H1 (cell line): Measurements from ENCODE around the gene LARP1.

Experiments used
- EGR1 ChIP-seq: IDR thresholded peaks from 2 replicates; pipeline ENCODE4 v1.6.1; 2011; ENCODE audit warnings: low read depth, low read length, borderline replicate concordance
- EZH2 ChIP-seq: fragments of 200-600 bp; sonication (generic); IDR thresholded peaks from 2 replicates; pipeline ENCODE4 v1.7.1; 2012; ENCODE audit warnings: low read depth, mild to moderate bottlenecking, moderate library complexity, low read length, inconsistent platforms; ENCODE audit not compliant: severe bottlenecking
- POLR2AphosphoS5 ChIP-seq: IDR thresholded peaks from 2 replicates; pipeline ENCODE4 v1.6.1; 2011; ENCODE audit warnings: low read depth, low read length
- RBBP5 ChIP-seq: IDR thresholded peaks from 2 replicates; pipeline ENCODE4 v1.7.1; 2012; ENCODE audit warnings: low read depth, mild to moderate bottlenecking, inconsistent platforms, low read length, moderate library complexity, borderline replicate concordance
- YY1 ChIP-seq: IDR thresholded peaks from 2 replicates; pipeline ENCODE4 v1.6.1; 2011; ENCODE audit warnings: low read depth, mild to moderate bottlenecking, low read length
- ZNF274 ChIP-seq: IDR thresholded peaks from 2 replicates; pipeline ENCODE4 v1.7.0; 2012; ENCODE audit warnings: low read length, borderline replicate concordance; ENCODE audit errors: extremely low read depth
- TF ChIP-seq, protein P1 (sequence below), 3 experiments: IDR thresholded peaks; 1 replicate in 2 of 3; 2 replicates in 1 of 3; pipeline versions ENCODE4 v1.5.1 to v1.6.1; 2011; ENCODE audit warnings: low read length in 3 of 3, mild to moderate bottlenecking in 3 of 3, inconsistent platforms in 2 of 3, low read depth in 1 of 3, moderate library complexity in 1 of 3; ENCODE audit not compliant: insufficient read depth in 1 of 3; ENCODE audit errors: control extremely low read depth in 1 of 3

DNA sequence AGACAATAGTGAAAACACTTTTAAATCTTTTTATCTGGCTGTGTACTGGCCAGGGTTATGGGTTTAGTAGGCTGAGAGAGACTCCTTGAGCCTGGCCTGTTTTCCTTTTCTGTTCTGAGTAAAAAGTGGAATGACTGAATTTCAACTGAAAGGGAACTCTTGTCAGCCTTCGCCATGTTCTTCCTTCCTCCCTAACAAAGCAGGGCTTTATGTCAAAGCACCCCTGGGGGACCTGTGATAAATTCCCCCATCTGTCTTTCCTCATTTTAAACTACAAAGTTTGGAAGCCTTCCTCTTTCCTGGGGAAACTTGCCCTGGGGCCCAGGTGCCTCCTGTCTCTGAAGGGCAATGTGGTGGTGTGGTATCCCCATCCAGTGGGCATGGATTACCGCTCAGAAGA, 29.7 kb downstream of the LARP1 start:
- TF ChIP-seq POLR2AphosphoS5 (no peak), EZH2 (no peak), ZNF274 (no peak), RBBP5 (no peak), EGR1 (no peak), YY1 (no peak)
- TF ChIP-seq, protein P1, sequence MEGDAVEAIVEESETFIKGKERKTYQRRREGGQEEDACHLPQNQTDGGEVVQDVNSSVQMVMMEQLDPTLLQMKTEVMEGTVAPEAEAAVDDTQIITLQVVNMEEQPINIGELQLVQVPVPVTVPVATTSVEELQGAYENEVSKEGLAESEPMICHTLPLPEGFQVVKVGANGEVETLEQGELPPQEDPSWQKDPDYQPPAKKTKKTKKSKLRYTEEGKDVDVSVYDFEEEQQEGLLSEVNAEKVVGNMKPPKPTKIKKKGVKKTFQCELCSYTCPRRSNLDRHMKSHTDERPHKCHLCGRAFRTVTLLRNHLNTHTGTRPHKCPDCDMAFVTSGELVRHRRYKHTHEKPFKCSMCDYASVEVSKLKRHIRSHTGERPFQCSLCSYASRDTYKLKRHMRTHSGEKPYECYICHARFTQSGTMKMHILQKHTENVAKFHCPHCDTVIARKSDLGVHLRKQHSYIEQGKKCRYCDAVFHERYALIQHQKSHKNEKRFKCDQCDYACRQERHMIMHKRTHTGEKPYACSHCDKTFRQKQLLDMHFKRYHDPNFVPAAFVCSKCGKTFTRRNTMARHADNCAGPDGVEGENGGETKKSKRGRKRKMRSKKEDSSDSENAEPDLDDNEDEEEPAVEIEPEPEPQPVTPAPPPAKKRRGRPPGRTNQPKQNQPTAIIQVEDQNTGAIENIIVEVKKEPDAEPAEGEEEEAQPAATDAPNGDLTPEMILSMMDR (IDR thresholded peaks at IDR 0.05; ENCODE audit: control extremely low read depth in 1 of 3, insufficient read depth in 1 of 3, low read depth in 1 of 3, low read length in 3 of 3), result no peak
